Breast epithelium (tissue), 4 donors: ENCODE measurements around the gene TMEM38A. TPM values are rescaled to one million over a fixed set of nuclear protein-coding genes. Genes with fewer than 3 reads are reported as not detected.
A peak's percentile ranks its signal among the peaks of the same experiment; 100 is the strongest.
"Not testable (repeated sequence)": the region's sequence is repeated elsewhere in the genome, so short reads cannot be mapped to it uniquely, and the experiment has no call there.

Experiments
- DNase-seq, 2 donors: peaks; one replicate each; pipeline ENCODE4 v3.0.0-alpha.2; 2019; ENCODE audit warnings: low spot score in 2 of 2
- H3K27ac ChIP-seq, 2 donors: fragments of 200-600 bp; sonication (generic) in 1 of 2; one replicate each; pipeline ENCODE4 v1.5.1; 2016 to 2019; ENCODE audit warnings: mild to moderate bottlenecking in 1 of 2
- H3K27me3 ChIP-seq, 2 donors: fragments of 200-600 bp; sonication (generic) in 1 of 2; one replicate each; pipeline versions ENCODE4 v1.5.1 to v1.6.0; 2017 to 2019; ENCODE audit warnings: control low read depth in 1 of 2, mild to moderate bottlenecking in 1 of 2
- H3K36me3 ChIP-seq: fragments of 200-600 bp; one replicate; pipeline ENCODE4 v1.5.1; 2019
- H3K4me1 ChIP-seq, 2 donors: fragments of 200-600 bp; sonication (generic); one replicate each; pipeline ENCODE4 v1.5.1; 2016 to 2019; ENCODE audit warnings: control low read depth in 1 of 2
- H3K4me3 ChIP-seq, 3 donors: fragments of 200-600 bp; sonication (generic); 1 replicate in 2 of 3; 2 replicates in 1 of 3; pipeline ENCODE4 v1.5.1; 2016 to 2019; ENCODE audit warnings: mild to moderate bottlenecking in 3 of 3, moderate library complexity in 2 of 3
- H3K9me3 ChIP-seq, 2 donors: fragments of 200-600 bp; sonication (generic) in 1 of 2; one replicate each; pipeline ENCODE4 v1.5.1; 2016 to 2019; ENCODE audit warnings: control low read depth in 1 of 2
- CTCF ChIP-seq, 3 donors: fragments of 450-650 bp; IDR thresholded peaks; one replicate each; pipeline ENCODE4 v1.5.1; 2016 to 2017; ENCODE audit warnings: antibody characterized with exemption in 3 of 3, mild to moderate bottlenecking in 3 of 3, moderate library complexity in 3 of 3
- POLR2A ChIP-seq: fragments of 450-650 bp; IDR thresholded peaks from one replicate; pipeline ENCODE4 v1.6.1; 2016; ENCODE audit warnings: antibody characterized with exemption, mild to moderate bottlenecking, moderate library complexity
- POLR2AphosphoS5 ChIP-seq, 3 donors: sonication (generic); formaldehyde crosslinking; IDR thresholded peaks; one replicate each; pipeline ENCODE4 v1.6.1; 2017; ENCODE audit warnings: antibody characterized with exemption in 3 of 3
- intact Hi-C: fragments of 100-400 bp; cut with DNase I; formaldehyde crosslinking; loops from one replicate; pipeline ENCODE4 v1.15.1; 2023; ENCODE audit warnings: low total_unique reads
- total RNA-seq, 3 donors: library from RNA; depleted of rRNA; stranded (reverse); fragments of >200 nt; gene quantifications; one replicate each; pipeline ENCODE4 v1.1.0, GENCODE V29; 2016

TMEM38A gene
- total RNA-seq, 3 donors from 2014 or later, result 2.9 to 5.0 (median 3.1) TPM

GRCh38 chr19:16703677-16704076 is 42.7 kb downstream of the TMEM38A start:
- no peak overlapping the region for H3K4me3 ChIP-seq
- H3K4me1 ChIP-seq, result peaks cover 0 to 3% of the 10 kb centered on the region in 2 donors
- no peaks in the 10 kb centered on the region for H3K9me3 ChIP-seq
- H3K27ac ChIP-seq, result no peak overlapping the region
- no peaks in the 10 kb centered on the region for H3K27me3 ChIP-seq
- H3K36me3 ChIP-seq, result no peaks in the 10 kb centered on the region
- DNase-seq, result no peak
- TF ChIP-seq CTCF (IDR thresholded peaks at IDR 0.05) (no peak), POLR2A (no peak), POLR2AphosphoS5 (IDR thresholded peaks at IDR 0.05) (no peak)
- intact Hi-C loops, result no loop called here

GRCh38 chr19:16710870-16711269 is 49.9 kb downstream of the TMEM38A start:
- H3K4me1 ChIP-seq, H3K9me3 ChIP-seq, H3K27me3 ChIP-seq, H3K36me3 ChIP-seq, H3K4me3 ChIP-seq, DNase-seq, intact Hi-C loops, H3K27ac ChIP-seq: not testable (repeated sequence)

- H3K36me3 ChIP-seq, intact Hi-C loops, H3K27ac ChIP-seq, H3K27me3 ChIP-seq, DNase-seq, H3K4me1 ChIP-seq, H3K9me3 ChIP-seq, H3K4me3 ChIP-seq: not testable (repeated sequence)
Measured at GRCh38 chr19:16712295-16712694, 51.4 kb downstream of the TMEM38A start.

GRCh38 chr19:16714702-16715287 is 53.9 kb downstream of the TMEM38A start:
- no peak overlapping the region for H3K4me3 ChIP-seq
- intact Hi-C loops, result no loop called here
- peak; percentile 68 to 84 (median 77) for TF ChIP-seq CTCF (IDR thresholded peaks at IDR 0.05)
- no peak for TF ChIP-seq POLR2A
- H3K4me1 ChIP-seq, result peaks cover 0 to 2% of the 10 kb centered on the region in 2 donors
- DNase-seq, result peak in 1 of 2 donors; percentile 40
- no peak overlapping the region for H3K27ac ChIP-seq
- no peaks in the 10 kb centered on the region for H3K27me3 ChIP-seq
- H3K9me3 ChIP-seq, result no peaks in the 10 kb centered on the region
- no peaks in the 10 kb centered on the region for H3K36me3 ChIP-seq

- peaks cover 0 to 8% of the 10 kb centered on the region in 2 donors for H3K4me1 ChIP-seq
- no peaks in the 10 kb centered on the region for H3K36me3 ChIP-seq
- H3K27me3 ChIP-seq, result no peaks in the 10 kb centered on the region
- H3K9me3 ChIP-seq, result no peaks in the 10 kb centered on the region
- no peak overlapping the region for H3K4me3 ChIP-seq
- intact Hi-C loops, result no loop called here
- H3K27ac ChIP-seq, result no peak overlapping the region
- DNase-seq, result no peak
- no peak for TF ChIP-seq CTCF (IDR thresholded peaks at IDR 0.05)
- no peak for TF ChIP-seq POLR2A
- TF ChIP-seq POLR2AphosphoS5 (IDR thresholded peaks at IDR 0.05), result no peak
Measured at GRCh38 chr19:16715611-16716010, 54.7 kb downstream of the TMEM38A start.

GRCh38 chr19:16721051-16721450 is 60.1 kb downstream of the TMEM38A start:
- H3K27me3 ChIP-seq, result no peaks in the 10 kb centered on the region
- H3K4me1 ChIP-seq, result peaks cover 0 to 8% of the 10 kb centered on the region in 2 donors
- no peaks in the 10 kb centered on the region for H3K9me3 ChIP-seq
- peak overlapping the region in 1 of 2 donors; percentile 13 for H3K27ac ChIP-seq
- no peak overlapping the region for H3K4me3 ChIP-seq
- TF ChIP-seq CTCF (IDR thresholded peaks at IDR 0.05), result no peak
- TF ChIP-seq POLR2A, result no peak
- TF ChIP-seq POLR2AphosphoS5 (IDR thresholded peaks at IDR 0.05), result no peak
- DNase-seq, result no peak
- intact Hi-C loops, result no loop called here
- H3K36me3 ChIP-seq, result no peaks in the 10 kb centered on the region
